ENCODE results near the gene NCBP1.
"Not testable (repeated sequence)": the region's sequence is repeated elsewhere in the genome, so short reads cannot be mapped to it uniquely, and the experiment has no call there.

The NCBP1 gene

DNA sequence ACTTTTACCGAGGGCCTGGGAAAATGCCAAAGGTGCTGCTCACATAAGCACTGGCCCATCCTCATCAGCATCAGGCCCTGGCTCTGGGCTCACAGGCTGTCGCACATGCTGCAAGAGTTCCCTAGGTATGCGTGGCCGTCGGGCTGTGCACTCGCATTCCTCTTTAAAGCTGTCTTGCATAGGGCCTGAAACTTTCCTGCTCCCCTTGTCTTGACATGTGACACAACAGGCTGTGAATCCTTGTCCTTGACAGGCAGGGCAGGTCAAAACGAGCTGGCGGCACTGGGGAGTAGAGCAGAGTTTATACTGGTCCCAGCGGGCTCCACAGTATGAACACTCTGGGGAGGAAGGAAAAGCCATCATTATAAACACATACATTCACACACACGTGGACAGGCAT is 31.2 kb upstream of the NCBP1 start:
- Histone ChIP-seq H3K36me3 (ENCODE audit: insufficient read depth, low read length) (peaks cover 72% of the 10 kb centered on the region), H2AFZ (ENCODE audit: low read depth, low read length) (no peak overlapping the region), H3K9me3 (ENCODE audit: low read length) (no peaks in the 10 kb centered on the region)

DNA sequence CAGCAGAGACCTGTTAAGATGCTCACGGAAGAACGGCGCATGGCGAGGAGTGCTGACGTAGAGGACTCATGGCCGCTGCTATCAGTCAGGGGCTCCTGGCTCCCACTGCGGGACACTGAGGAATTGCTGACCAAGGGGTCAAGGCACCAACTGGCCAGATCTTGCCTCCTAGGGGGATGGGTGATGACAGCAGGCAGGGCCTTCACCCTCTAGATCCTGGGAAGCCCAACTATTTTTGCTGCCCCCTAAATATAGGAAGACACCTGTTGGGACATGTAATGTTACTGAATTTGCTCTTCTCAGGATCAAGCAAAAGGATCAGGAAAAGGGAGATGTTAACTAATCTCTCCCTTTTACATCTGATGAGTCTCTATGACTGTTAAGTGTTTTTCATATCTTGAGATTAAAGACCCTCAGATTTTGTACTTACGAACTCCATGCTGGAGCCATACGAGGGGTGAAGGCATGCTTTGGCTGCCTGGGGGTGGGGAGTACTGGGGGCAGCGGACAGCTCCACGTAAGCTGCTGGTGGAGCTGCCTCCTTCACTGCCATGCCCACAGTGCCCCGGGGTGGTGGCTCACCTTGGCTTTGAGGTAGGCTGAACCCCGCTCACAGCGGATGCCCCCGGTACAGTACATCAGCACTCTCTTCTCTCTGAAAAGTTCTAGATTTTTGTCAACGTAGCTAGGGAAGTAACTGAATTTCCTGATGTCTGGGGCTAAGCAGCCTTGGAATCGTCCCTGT is 28.5 kb upstream of the NCBP1 start:
- H3K4me1 ChIP-seq (ENCODE audit: insufficient read depth, low read length) = no peaks in the 10 kb centered on the region
- H3K9me3 ChIP-seq (ENCODE audit: low read length) = no peaks in the 10 kb centered on the region
- H3K4me3 ChIP-seq (ENCODE audit: low read length) = no peak overlapping the region
- peaks cover 75% of the 10 kb centered on the region for H3K36me3 ChIP-seq (ENCODE audit: insufficient read depth, low read length)
- no peak overlapping the region for H2AFZ ChIP-seq (ENCODE audit: low read depth, low read length)
- H3K27me3 ChIP-seq (ENCODE audit: insufficient read depth, low read length) = no peaks in the 10 kb centered on the region

More for the DNA sequence above, 31.2 kb upstream of the NCBP1 start:
- H3K4me3 ChIP-seq (ENCODE audit: low read length) = no peak overlapping the region
- no peaks in the 10 kb centered on the region for H3K27me3 ChIP-seq (ENCODE audit: insufficient read depth, low read length)
- no peaks in the 10 kb centered on the region for H3K4me1 ChIP-seq (ENCODE audit: insufficient read depth, low read length)

DNA sequence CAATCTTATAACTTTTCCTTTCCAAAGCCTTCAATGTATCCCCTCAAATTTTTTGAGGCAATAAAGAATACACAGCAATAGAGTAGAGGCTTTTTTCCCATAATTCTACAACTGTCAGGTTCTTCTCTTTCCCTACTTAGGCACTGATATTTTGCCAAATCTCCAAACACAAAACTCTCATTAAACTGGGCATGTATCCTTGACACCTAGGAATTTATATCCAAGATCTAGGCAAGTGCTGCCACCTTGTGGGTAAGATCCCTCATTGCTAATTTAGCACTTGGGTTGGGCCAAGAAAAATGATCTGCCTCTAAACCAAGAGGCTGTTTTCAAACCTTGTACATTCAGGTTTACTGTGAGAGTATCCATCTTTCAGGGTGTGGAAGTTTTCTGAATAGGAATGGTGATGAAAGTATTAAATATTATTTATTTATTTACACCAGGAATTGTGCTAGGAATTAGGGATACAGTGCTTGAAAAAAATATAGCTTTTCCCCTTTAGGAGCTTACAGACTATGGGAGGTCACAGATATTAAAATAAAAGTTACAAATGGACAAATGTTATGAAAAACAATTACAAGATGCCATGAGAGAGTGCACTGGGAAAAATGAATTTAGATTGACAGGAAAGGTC is 18.1 kb upstream of the NCBP1 start:
- Histone ChIP-seq H2AFZ (ENCODE audit: low read depth, low read length) (no peak overlapping the region), H3K27me3 (ENCODE audit: insufficient read depth, low read length) (no peaks in the 10 kb centered on the region), H3K9me3 (ENCODE audit: low read length) (no peaks in the 10 kb centered on the region), H3K36me3 (ENCODE audit: insufficient read depth, low read length) (peaks cover 66% of the 10 kb centered on the region), H3K4me1 (ENCODE audit: insufficient read depth, low read length) (no peaks in the 10 kb centered on the region), H3K4me3 (ENCODE audit: low read length) (no peak overlapping the region)

DNA sequence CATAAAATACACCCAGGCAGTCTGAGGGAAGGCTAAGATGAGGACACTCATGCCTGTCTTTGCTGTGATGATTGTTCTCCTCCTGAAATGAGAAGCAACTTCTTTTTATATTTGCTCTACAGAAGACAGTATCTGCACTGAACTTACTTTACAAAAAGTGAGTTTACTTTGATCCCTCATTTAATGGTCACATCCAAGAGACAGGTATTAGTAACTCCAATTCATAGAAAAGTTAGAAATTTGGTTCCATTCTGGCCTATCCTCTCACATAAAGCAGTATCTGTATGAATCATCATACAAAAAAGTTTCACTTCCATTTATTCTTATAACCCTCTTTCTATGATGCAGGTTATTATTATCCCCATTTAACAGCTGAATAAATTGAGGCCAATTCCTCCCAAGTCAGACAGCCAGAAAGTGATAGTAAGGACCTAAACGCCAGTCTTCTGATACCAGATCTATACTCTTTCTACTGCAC is 15.6 kb upstream of the NCBP1 start:
- no peaks in the 10 kb centered on the region for H3K4me1 ChIP-seq (ENCODE audit: insufficient read depth, low read length)
- no peaks in the 10 kb centered on the region for H3K27me3 ChIP-seq (ENCODE audit: insufficient read depth, low read length)
- H3K9me3 ChIP-seq (ENCODE audit: low read length) = peaks cover 8% of the 10 kb centered on the region
- H2AFZ ChIP-seq (ENCODE audit: low read depth, low read length) = no peak overlapping the region
- no peak overlapping the region for H3K4me3 ChIP-seq (ENCODE audit: low read length)
- peaks cover 65% of the 10 kb centered on the region for H3K36me3 ChIP-seq (ENCODE audit: insufficient read depth, low read length)

DNA sequence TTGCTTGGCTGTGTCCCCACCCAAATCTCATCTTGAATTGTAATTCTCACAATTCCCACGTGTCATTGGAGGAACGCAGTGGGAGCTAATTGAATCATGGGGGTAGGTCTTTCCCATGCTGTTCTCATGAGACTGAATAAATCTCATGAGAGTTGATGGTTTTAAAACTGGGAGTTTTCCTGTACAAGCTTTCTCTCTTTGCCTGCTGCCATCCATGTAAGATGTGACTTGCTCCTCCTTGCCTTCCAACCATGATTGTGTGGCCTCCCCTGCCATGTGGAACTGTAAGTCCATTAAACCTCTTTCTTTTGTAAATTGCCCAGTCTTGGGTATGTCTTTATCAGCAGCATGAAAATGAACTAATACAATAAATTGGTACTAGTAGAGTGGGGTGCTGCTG is 13.6 kb upstream of the NCBP1 start:
- not testable (repeated sequence) for H3K4me3 ChIP-seq (ENCODE audit: low read length)
- H3K36me3 ChIP-seq (ENCODE audit: insufficient read depth, low read length) = peaks cover 70% of the 10 kb centered on the region

DNA sequence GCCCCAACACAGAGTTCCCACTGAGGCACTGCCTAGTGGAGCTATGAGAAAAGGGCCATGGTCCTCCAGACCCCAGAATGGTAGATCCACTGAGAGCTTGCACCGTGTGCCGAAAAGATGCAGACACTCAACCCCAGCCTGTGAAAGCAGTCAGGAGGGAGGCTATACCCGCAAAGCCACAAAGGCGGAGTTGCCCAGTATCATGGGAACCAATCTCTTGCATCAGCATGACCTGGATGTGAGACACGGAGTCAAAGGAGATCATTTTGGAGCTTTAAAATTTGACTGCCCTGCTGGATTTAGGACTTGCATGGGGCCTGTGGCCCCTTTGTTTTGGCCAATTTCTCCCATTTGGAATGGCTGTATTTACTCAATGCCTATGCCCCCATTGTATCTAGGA is 11.1 kb upstream of the NCBP1 start:
- H3K27me3 ChIP-seq (ENCODE audit: insufficient read depth, low read length); H3K4me3 ChIP-seq (ENCODE audit: low read length); H3K4me1 ChIP-seq (ENCODE audit: insufficient read depth, low read length); H2AFZ ChIP-seq (ENCODE audit: low read depth, low read length): not testable (repeated sequence)
- peaks cover 17% of the 10 kb centered on the region for H3K9me3 ChIP-seq (ENCODE audit: low read length)
- peaks cover 68% of the 10 kb centered on the region for H3K36me3 ChIP-seq (ENCODE audit: insufficient read depth, low read length)

More for the DNA sequence above, 13.6 kb upstream of the NCBP1 start:
- H3K27me3 ChIP-seq (ENCODE audit: insufficient read depth, low read length); H2AFZ ChIP-seq (ENCODE audit: low read depth, low read length); H3K4me1 ChIP-seq (ENCODE audit: insufficient read depth, low read length): not testable (repeated sequence)
- peaks cover 17% of the 10 kb centered on the region for H3K9me3 ChIP-seq (ENCODE audit: low read length)

DNA sequence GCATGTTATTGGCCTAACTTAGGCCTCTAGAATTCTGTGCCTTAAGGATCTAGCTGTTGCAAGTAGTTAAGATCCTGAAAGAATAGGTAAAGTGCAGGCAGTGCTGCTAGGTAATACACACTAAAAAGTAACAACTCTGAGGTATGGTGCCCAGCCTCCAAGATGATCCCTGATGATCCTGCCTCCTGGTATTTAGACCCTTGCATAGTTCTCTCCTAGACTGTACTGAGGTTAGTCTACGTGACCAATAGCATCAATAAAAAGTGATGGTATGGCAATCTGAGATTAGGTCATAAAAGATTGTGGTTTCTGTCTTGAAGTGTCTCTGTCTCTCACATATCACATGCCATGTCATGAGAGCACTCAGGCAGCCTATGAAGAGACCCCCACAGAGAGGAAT is 9.7 kb upstream of the NCBP1 start:
- H3K4me3 ChIP-seq (ENCODE audit: low read length) = no peak overlapping the region
- no peaks in the 10 kb centered on the region for H3K27me3 ChIP-seq (ENCODE audit: insufficient read depth, low read length)
- H3K9me3 ChIP-seq (ENCODE audit: low read length) = peaks cover 17% of the 10 kb centered on the region
- no peaks in the 10 kb centered on the region for H3K4me1 ChIP-seq (ENCODE audit: insufficient read depth, low read length)
- H2AFZ ChIP-seq (ENCODE audit: low read depth, low read length) = no peak overlapping the region
- H3K36me3 ChIP-seq (ENCODE audit: insufficient read depth, low read length) = peaks cover 56% of the 10 kb centered on the region

DNA sequence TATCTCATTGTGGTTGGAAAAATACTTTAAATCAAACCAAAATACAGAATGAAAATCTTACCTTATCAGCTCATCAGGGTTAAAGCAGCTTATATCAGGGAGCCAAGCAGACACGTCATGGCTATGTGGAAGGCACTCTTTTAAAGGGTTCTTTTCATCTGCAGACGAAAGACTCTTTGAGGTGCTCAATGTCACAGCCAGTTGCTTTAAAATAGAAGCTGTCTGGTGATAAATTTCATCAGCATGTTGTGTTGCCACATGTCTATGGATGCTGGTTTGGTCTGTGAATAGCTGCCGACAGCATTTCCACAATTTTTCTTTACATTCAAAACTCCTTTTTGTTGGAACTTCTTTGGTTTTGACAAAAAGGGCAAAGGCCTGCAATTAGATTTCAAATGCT is 8.0 kb upstream of the NCBP1 start:
- Histone ChIP-seq H2AFZ (ENCODE audit: low read depth, low read length) (no peak overlapping the region), H3K27me3 (ENCODE audit: insufficient read depth, low read length) (no peaks in the 10 kb centered on the region), H3K36me3 (ENCODE audit: insufficient read depth, low read length) (peaks cover 46% of the 10 kb centered on the region), H3K9me3 (ENCODE audit: low read length) (peaks cover 17% of the 10 kb centered on the region), H3K4me3 (ENCODE audit: low read length) (no peak overlapping the region), H3K4me1 (ENCODE audit: insufficient read depth, low read length) (no peaks in the 10 kb centered on the region)

DNA sequence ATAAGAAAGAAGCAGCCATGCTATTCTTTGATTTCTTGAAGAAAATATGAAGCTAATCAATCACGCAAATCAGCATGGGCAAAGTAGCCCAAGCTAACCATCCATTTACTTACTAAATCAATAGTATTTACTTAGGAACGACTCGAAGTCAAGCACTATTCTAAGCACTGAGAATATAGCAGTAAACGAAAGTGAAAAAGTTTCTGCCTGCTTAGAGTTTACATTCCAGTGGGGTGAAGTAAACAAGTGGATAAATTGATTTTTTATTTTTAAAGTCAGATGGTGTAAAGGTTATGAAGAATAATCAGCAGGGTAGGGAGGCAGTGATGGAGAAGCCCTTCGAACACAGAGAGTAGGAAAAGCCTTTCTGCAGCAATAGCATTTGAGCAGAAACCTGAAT is 6.0 kb upstream of the NCBP1 start:
- Histone ChIP-seq H2AFZ (ENCODE audit: low read depth, low read length) (no peak overlapping the region), H3K9me3 (ENCODE audit: low read length) (peaks cover 10% of the 10 kb centered on the region), H3K27me3 (ENCODE audit: insufficient read depth, low read length) (no peaks in the 10 kb centered on the region), H3K4me1 (ENCODE audit: insufficient read depth, low read length) (peaks cover 6% of the 10 kb centered on the region), H3K4me3 (ENCODE audit: low read length) (no peak overlapping the region), H3K36me3 (ENCODE audit: insufficient read depth, low read length) (peaks cover 36% of the 10 kb centered on the region)

DNA sequence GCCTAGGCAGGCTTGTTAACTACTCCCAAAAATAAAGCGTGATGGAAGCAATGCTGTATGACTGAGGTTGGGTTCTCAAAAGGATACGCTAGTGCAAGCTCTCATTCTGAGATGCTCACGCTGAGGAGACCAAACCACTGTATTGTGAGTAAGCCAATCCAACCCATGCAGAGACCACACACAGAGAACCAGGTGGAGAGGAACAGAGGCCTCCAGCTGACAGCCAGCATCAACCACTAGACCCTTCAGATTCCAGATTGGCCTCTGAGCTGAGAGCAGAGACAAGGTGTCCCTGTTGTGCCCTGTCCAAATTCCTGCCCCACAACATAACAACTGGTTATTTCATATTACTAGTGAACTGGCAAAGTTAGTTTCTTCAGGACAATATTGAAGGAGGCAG is 5.0 kb upstream of the NCBP1 start:
- H2AFZ ChIP-seq (ENCODE audit: low read depth, low read length) = no peak overlapping the region
- peaks cover 6% of the 10 kb centered on the region for H3K4me1 ChIP-seq (ENCODE audit: insufficient read depth, low read length)
- H3K36me3 ChIP-seq (ENCODE audit: insufficient read depth, low read length) = peaks cover 27% of the 10 kb centered on the region
- H3K4me3 ChIP-seq (ENCODE audit: low read length) = no peak overlapping the region
- H3K9me3 ChIP-seq (ENCODE audit: low read length) = peaks cover 7% of the 10 kb centered on the region
- no peaks in the 10 kb centered on the region for H3K27me3 ChIP-seq (ENCODE audit: insufficient read depth, low read length)

DNA sequence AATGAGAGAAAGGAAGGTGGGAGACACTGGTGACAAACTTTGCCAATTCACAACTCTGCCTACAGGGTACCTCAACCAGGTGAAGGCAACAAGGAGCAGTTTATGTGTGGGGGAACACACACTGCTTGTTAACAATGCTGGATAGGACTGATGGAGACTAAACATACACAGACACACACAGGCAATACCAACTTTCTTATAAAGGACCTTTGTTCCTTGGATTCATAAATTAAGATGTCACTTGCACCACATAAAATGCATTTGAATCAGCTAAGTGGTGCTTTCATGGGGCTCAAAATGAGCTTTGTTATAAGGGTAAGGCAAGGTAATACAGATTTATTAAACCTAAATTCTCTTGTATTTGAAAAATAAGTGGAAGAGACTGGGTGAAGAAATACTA is 4.5 kb upstream of the NCBP1 start:
- Histone ChIP-seq H3K4me3 (ENCODE audit: low read length) (no peak overlapping the region), H3K27me3 (ENCODE audit: insufficient read depth, low read length) (no peaks in the 10 kb centered on the region), H3K4me1 (ENCODE audit: insufficient read depth, low read length) (peaks cover 6% of the 10 kb centered on the region), H3K9me3 (ENCODE audit: low read length) (peaks cover 3% of the 10 kb centered on the region), H2AFZ (ENCODE audit: low read depth, low read length) (no peak overlapping the region), H3K36me3 (ENCODE audit: insufficient read depth, low read length) (peaks cover 22% of the 10 kb centered on the region)

DNA sequence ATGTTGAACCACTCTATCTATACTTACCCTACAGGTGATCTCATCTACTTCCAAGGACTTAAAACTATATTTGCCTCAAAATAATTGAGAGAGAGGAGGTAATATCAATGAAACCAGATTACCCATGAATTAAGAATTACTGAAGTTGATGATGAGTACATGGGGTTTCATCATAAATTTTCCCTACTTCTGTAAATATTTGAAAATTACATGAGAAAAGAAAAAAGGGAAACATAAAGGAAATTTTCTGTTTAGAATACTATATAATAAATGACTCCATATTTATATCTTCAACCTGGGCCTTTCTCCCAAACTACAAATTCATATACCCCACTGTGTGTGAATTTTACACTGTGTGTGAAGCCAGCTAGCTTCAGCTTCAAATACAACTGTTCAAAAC is 3.0 kb upstream of the NCBP1 start:
- H3K4me1 ChIP-seq (ENCODE audit: insufficient read depth, low read length) = peaks cover 15% of the 10 kb centered on the region
- no peaks in the 10 kb centered on the region for H3K27me3 ChIP-seq (ENCODE audit: insufficient read depth, low read length)
- peaks cover 8% of the 10 kb centered on the region for H3K36me3 ChIP-seq (ENCODE audit: insufficient read depth, low read length)
- H3K4me3 ChIP-seq (ENCODE audit: low read length) = no peak overlapping the region
- no peaks in the 10 kb centered on the region for H3K9me3 ChIP-seq (ENCODE audit: low read length)
- no peak overlapping the region for H2AFZ ChIP-seq (ENCODE audit: low read depth, low read length)

DNA sequence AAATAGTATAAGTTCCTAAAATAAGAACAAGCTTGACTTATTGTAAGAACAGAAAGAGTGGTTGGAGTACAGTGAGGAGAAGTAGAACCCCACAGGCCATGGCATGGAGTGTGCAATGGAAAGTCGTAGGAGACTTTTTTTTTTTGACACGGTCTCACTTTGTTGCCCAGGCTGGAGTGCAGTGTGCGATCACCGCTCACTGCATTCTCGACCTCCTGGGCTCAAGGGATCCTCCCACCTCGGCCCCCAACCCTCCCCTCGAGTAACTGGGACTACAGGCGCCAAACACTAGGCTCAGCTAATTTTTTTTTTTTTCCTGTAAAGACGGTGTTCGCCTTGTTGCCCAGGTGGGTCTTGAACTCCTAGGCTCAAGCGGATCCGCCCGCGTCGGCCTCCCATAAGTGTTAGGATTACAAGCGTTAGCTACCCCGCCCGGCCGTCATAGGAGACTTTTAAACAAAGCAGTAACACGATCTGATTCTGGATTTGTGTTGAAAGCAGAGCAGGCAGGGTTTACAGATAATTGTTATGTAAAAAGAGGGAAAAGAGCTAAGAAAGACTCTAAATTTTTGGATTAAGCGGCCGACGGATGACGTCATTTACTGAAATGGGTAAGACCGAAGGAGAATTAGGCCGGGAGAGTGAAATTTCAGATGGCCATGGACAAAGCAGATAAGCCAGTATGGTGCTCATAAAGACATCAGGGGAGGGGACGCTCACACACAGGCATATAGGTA is 1.2 kb upstream of the NCBP1 start:
- H3K4me1 ChIP-seq (ENCODE audit: insufficient read depth, low read length) = peaks cover 22% of the 10 kb centered on the region
- no peaks in the 10 kb centered on the region for H3K36me3 ChIP-seq (ENCODE audit: insufficient read depth, low read length)
- peak overlapping the region; percentile 92 for H3K4me3 ChIP-seq (ENCODE audit: low read length)
- H2AFZ ChIP-seq (ENCODE audit: low read depth, low read length) = peak overlapping the region; percentile 60
- no peaks in the 10 kb centered on the region for H3K9me3 ChIP-seq (ENCODE audit: low read length)
- no peaks in the 10 kb centered on the region for H3K27me3 ChIP-seq (ENCODE audit: insufficient read depth, low read length)
